HG03097 (cell line): ENCODE measurements around the gene LTBP2.

ENCODE experiments used
- ATAC-seq: cut with Tn5 transposase; IDR thresholded peaks from one replicate; pipeline ENCODE4 v1.9.1; 2021; ENCODE audit not compliant: unreplicated experiment, low FRiP score

Gene LTBP2

DNA sequence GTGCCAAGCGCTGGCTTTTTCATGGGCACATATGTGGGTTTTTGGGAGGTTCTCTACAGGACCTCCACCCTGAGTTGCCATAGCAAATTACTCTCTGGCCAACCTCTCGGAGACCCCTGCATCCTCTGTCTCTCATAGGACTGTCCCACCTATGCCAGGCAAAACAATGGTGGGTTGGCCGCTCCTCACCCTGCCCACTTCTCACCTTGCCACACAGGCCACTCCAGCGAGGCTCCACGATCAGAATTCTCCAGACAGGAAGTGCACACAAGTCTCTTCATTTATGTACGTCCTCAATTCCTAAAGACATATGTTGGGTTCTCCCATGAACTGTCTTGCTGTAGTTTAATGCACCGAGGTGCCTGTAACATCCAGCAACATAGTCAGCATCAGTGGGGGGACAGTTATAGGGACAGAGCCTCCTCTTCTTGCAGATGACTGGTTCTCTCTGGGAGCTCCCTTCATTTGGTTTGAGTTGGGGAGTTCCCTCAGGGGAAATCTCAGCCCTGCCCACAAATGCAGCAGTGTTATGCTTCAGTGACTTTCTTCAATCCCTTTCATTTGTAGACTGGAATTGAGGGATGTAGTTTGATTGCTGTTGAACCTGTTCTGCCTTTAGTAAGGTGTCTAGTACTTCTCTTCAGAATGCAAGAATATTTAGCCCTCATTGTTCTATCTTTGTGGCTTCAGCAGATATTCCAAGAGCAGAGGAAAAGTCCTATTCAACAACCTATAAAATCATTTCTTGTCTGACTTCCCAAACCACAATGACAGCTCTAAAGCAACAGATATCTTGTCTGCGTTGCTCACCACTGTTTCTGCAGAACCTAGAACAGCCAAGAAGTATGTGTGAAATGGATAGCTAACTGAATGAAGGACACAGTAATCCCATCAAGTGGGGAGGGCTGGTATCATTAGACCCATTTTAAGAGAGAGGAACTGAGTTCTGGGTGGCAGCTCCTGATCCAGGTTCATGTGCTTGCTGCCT lies 2.8 kb upstream of the LTBP2 start:
- no peak for ATAC-seq

DNA sequence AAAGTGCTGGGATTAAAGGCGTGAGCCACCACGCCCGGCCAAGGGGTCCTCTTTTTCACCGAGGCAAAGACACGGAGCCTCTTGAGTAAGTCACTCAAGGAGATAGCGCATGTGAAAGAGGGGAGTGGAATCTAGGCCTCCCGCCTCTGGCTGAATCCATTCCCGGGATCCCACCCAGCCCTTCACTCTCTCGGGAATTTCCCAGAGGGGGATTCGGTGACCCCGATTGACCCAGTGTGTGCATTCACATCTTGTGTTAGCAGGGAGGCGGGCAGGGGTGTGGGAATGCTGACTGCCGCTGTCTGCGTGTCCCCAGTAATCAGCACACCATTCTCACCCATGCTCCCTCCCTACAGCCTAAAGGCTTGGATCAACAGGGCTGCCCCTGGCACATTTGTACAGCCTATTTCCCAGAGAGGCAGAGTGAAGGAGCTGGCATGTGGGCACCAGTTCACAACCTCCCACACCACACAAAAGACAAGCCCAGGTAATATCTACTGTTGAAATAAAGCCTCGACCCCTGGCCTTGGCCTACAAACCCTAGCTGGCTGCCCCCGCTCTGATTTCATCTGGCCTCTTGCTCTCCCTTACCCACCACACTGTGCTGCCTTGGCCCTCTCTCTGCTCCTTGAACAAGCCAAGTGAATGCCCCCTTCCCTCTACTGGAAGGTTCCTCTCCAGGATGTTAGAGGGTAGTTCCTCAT lies 1.3 kb upstream of the LTBP2 start:
- ATAC-seq = no peak

DNA sequence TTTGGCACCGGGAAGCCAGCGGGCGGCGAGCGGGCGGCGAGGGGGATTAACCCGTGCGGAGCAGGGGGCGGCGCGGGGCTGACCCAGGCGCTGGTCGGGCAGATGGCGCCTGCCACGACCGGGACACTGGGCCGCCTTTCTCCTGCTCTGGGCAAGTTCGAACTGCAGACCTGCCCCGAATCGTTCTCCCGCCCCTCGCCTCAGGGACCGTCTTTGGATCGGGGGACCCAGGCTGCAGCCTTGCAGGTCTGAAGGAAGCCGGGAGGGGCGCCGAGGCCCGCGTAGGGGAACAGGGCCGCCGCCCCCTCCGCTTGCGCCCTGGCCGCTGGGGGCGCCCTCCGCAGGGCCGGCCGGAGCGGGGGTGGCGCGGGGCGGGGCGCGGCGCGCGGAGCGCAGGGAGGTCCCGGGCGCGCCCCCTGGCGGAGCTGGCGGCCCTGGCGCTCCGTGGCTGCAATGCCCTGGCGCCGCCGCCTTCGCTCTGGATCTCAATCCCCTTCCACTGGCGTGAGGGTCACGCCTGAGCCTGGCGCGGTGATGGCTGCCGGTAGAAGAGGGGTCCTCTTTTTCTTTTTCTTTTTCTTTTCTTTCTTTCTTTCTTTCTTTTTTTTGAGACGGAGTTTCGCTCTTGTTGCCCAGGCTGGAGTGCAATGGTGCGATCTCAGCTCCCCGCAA lies 449 bp upstream of the LTBP2 start:
- no peak for ATAC-seq

DNA sequence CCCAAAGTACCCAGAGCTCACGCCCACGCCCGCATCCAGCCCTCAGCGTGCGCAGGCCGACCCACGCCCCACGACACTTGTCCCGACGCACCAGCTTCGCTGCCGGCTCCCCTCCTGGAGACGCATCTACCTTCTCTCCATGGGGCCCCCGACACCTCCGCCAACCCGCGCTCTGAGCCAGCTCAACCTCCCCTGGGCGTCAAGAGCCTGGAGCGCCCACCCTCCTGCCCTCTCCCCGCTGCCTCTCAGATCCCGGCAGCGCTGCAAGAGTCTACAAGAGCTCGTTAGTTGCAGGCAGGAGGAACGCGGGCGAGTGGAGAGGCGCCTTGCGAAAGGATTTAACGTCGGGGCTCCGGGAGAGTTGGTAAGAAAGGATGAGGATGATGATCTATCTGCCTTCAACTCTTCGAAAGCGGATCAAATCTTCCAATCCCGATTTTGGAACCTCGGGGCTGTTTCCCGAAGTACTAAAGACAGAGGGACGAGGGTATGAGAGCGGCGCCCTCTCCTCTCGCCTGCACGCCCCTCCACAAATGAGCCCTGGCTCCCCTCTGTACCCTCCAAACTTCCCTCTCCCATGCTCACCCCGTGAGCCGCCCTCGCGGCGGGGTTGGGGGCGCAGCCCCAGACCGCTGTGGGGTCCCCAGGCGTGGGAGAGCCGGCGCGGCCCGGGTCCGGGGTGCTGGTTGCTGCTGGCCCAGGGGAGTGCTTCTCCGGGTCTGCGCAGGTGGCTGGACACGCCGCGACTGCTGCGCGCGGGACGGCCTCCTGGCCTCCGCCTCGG lies 979 bp downstream of the LTBP2 start:
- ATAC-seq = no peak

DNA sequence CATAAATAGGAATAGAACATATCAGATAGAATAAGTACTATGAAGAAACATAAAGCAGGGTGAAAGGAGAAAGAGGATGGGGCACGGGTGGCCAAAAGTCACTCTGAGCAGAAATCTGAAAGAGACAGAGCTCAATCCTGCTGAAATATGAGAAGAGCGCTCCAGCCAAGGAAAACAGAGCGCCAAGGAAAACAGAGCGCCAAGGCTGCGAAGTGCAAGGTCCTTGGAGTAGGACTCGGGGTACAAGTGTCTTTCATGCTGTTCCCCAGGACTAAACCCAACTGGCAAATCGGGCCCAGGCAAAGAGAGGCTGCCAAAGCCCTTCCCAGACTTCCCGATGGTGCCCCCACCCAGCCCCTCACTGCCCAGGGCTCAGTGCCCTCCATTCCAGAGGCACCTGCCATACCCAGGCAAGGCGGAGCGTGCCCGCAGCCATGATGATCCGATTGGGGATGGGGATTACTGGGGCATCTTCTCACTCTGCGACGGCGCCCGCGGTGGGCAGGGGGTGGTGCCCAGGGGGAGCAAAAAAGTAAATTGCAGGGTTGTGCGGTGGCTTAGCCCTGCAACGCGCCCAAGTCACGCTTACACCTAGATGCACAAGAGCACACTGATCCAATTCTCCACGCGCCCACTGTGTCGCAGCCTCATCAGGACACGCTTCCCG lies 1.7 kb downstream of the LTBP2 start:
- no peak for ATAC-seq

DNA sequence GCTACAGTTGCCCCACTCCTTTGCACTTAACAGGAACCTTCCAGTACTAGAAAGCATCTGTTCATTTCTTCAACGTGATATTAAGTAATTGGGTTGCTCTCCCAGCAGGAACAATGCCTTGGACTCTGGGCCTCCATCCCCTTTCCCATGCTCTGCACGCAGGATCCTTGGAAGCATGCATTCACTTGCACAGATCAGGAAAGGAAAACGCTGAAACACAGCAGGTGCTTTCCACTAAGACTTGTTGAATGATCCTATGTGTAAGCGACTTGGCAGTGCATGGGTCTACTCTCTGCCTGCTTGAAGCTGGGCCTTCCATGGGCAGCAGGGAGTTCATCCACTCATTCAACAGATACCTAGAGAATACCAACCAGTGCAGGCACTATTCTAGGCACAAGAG lies 2.3 kb downstream of the LTBP2 start:
- no peak for ATAC-seq

DNA sequence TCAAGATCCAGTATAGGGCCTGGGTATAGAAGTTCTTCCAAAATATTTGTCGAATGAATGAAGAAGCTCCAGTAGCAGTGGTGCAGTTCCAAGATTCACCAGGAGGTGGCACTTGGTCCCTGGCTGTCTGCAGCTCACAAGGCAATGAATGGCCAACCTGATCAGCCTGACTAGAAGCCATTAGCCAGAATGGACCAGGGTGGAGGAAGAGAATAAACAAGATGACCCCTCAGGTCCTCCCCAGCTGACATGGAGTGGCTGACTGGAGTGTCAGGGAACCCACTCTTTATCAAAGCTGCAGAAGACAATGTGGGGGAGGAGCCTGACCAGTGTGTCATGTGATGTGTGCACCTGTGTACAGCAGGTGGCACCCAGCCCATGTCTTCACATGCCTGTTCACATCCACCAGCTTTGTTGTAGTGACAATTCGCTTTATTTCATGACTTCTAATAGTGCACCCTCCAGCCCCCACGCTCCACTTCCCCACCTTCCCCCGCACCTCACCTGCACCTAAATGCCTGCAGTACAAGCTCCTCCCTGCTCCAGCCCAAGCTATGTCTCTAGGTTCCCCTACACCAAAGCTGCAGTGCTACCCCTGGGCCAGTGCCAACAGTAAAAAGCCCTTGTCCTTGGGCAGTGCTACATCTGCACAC lies 3.0 kb downstream of the LTBP2 start:
- no peak for ATAC-seq

DNA sequence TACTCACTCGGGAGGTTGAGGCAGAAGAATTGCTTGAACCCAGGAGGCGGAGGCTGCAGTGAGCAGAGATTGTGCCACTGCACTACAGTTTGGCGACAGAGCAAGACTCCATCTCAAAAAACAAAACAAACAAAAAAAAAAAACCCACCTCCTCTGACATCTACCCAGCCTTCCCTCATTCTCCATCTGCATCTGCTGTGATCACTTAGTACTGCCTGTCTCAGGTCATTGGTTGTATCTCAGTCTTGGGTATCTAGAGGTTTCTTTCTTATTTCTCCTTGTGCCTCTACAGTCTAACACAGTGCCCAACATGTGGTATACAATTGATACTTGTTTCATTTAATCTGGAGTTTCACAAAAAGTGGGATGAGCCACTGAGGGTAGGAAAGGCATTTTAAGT lies 5.3 kb downstream of the LTBP2 start:
- no peak for ATAC-seq

DNA sequence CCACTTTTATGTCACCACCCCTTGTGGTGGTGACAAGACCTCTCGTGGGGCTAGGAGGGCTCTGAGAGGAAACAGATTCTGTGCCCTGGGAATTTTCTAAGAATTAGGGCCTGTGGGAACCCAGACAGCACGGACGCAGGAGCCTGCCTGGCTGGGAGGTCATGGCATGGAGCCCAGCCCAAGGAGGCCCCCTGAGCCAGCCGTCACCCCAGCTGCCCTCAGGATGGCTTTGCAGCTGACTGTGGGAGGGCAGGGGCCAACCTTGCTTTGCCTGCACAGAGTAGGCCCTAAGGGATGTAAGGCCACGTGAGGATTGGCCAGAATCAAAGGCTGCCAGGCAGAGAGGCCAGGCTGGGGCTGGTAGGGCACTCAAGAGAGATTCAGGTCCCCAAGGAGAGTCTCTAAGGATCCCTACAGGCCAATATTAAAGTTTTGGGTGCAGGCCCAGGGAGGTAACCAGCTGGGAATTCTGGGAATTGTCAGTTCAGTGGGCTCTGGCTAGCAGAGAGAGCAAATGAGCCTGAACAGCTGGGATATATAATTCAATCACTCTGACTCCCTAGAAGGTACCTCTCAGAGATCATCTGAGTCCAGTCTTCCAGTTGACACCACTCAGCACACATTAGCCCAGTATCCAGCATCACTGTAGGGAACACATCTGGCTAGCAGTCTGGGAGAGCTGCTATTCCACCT lies 6.4 kb downstream of the LTBP2 start:
- ATAC-seq = no peak

DNA sequence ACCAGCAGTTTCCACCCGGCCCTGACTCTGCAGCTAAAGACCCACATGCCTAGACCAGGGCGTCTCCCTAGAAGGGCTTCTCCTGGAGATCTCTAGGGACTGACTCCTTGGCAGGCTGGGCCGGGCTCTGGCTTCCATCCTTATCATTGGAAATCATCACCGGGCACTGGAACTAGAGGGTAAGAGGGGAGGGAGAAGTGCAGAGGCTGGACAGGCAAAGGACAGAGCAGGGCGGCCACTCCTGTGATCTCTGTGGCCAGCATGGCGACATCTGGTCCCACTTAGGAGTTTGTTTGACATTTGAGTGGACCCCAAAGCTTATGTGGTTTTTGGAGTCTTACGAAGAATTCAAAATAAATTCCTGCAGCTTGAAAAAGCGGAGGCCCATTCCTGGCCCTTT lies 7.1 kb downstream of the LTBP2 start:
- no peak for ATAC-seq

DNA sequence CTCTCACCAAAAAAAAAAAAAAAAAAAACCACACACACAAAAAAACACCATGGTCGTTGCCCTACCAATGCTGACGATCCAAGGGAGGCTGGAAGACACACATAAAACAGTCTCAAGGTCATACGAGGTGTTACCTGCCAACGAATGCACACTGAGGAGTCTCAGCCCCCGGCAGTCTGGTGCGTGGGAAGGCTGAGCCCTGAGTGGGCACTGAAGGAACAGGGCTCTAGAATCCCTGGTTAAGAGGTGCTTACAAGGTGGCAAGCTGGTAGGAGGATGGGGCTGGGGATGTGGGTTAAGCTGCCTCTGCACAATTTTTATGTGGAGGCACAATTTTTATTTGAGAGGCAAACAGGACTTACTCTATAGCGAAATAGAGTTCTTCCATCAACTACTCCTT lies 7.9 kb downstream of the LTBP2 start:
- ATAC-seq = no peak

DNA sequence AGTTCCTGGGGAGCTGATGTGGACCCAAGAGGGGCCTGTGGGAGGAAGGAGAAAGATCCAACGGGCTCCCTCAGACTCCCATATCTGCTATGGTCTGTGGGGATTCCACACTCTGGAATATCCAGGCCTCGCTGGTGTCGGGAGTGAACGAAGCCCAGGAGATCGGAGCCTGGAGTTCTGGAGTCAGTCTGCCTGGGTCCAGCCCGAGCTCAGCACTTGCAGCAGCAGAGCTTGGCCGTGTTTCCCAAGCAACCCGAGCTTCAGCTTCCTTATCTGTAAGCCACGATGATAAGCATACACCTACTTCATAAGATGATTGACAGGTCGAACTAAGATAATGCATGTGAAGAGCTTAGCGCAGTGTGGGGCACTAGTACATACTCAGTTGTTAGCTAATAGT lies 10.1 kb downstream of the LTBP2 start:
- ATAC-seq = no peak

DNA sequence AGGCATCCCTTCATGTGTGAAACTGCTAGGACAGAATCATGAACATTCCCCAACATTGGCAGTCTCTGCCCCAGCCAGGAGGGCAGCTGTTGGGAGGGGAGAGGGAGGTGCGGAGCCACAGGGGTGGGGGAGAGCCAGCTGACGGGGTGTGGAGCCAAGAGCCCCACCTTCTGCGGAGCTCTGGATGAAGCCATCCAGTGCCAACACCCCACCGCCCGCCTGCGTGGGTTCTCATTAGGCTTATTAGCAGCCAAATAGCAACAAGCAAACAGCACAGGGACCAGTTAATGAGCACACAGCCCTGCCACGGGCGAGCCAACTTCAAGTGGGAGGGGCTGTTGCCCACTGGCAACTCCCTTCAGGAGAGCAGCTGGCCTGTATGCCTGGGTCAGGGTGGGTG lies 12.1 kb downstream of the LTBP2 start:
- ATAC-seq = no peak

DNA sequence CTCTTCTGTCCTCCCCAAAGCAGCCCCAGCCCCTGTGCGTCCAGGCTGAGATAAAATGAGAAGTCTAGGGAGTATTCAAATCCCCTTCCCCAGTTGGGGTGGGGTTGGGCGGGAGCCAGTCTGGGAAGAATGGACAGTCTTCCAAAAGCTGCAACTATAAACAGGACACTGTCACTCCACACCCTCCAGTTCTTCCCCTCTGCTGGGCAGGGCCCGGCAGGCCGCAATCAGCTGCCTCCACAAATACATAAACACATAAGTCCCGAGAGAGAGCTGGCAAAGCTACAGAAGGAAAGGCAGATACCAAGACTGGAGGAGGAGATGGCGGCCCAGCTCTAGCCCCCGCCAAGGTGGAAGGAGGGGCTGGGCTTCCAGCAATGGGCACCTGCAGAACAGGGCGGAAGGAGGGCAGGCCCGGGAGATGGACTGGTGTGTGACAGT lies 12.7 kb downstream of the LTBP2 start:
- no peak for ATAC-seq

DNA sequence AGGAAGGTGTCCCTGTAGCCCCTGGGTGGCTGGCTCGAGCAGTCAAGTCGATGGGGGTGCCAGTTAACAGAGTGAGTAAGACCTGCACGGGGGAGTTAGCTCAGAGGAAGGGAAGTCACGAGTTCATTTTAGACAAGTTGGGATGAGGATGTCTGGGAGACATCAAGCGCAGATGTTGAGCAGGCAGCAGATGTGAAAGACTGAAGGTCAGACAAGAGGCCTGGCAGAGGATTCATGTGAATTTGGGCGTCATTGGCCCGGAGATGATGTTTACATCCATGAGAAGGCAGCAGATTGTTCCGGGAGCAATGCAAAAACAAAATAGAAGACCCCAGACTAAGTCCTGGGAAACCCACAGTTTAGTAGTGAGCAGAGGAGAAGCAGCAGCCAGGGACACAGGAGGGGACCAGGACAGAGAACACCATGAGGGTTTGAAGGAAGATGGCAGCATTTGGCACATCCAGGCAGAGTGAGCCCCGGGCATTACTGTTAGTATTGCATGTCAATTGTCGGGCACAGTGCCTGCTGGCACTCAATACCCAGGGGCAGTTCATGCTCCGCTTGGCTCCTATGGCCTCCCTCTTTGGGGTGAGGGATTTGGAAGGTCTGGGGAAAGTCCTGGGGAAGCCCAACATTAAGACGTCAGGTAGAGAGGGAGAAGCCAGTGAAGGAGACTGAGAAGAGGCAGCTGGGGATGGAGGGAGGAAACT lies 15.1 kb downstream of the LTBP2 start:
- no peak for ATAC-seq

DNA sequence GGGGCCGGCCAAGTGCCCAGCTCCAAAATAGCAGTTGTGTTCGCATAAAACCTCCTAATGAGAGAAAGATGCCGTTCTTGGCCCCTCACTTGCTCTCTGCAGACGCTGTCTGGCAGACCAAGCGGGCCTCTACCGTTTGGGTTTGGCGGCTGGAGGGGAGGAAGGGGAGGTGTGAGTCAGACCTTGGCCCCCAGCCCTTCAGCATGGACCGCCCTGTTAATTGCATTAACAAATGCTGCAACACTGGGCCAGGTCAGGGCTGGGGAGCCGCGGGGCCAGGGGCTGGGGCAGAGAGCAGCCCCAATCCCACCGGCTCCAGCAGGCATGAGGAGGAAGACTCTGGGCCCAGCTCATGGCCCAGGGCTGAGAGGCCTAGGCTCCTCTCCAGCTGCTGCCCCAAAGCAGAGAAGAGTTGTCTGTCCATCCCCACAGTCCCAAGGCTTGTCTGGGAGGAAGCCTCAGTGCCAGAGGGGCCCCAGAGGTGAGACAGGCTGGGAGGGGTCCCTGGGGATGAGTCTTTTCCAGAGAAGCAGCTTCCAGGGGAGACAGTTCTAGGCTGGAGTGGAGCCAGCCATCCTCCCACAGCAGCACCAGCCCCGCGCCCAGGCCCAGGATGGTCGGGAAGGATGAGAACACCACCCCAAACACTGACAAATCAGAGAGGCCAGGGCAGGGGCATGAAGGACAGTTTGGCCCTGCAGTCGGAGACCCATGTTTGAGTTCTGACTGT lies 16.9 kb downstream of the LTBP2 start:
- no peak for ATAC-seq

DNA sequence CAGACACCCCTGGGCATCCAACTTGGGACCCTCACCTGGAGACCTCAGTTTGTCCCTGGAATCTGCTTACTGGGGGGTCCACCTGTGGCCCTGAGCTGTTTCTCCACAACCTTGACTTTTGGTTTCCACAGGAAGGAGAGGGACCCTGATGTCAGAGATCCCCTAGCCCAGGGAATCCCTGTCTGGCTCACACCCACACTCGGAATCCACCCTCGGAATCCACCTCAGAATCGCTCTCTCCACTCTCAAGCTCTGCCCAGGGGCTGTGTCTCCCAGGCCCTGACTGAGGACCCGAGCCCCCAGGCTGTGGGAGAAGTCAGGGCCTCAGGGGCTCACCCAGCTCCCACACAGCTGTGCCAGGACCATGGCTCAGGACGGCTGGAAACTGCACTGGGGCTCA lies 17.4 kb downstream of the LTBP2 start:
- no peak for ATAC-seq

DNA sequence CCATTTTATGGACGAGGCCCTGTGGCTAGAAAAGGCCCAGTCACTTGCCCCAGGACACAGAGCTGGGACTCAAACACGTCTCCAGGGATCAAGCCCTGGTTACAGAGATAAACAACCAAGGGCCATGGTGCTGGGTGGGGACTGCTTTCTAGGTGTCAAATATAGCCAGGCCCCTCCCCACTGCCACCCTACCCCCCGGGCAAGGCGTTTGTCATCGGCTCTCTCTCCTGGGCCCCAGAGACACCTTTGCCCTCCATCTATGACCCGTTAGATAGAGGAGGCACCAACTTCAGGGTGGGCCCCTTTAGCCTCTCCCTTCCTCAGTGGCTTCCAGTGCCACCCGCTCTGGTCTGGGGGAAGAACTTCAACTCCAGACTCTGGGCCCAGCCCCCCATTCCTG lies 18.0 kb downstream of the LTBP2 start:
- no peak for ATAC-seq
